ENCODE measurements around the gene CAMP.

Gene CAMP

DNA sequence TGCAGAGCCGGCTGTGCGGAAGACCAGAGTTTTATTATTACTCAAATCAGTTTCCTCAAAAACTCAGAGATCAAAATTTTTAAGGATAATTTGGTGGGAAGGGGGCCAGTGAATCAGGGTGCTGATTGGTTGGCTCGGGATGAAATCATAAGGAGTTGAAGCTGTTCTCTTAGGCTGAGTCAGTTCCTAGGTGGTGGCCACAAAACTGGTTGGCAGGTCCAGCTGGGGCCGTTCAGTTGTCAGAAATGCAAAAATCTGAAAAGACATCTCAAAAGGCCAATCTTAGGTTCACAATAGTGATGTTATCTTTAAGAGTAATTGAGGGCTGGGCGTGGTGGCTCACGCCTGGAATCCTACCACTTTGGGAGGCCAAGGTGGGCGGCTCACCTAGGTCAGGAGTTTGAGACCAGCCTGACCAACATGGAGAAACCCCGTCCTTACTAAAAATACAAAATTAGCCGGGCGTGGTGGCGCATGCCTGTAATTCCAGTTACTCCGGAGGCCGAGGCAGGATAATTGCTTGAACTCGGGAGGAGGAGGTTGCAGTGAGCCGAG lies 15.3 kb downstream of the CAMP start:
- Histone ChIP-seq H3K4me3 (no peak overlapping the region), H3K27ac (no peak overlapping the region)
- no peak for TF ChIP-seq CTCF (IDR thresholded peaks at IDR 0.05)
- DNase-seq (ENCODE audit: low spot score): no peak

DNA sequence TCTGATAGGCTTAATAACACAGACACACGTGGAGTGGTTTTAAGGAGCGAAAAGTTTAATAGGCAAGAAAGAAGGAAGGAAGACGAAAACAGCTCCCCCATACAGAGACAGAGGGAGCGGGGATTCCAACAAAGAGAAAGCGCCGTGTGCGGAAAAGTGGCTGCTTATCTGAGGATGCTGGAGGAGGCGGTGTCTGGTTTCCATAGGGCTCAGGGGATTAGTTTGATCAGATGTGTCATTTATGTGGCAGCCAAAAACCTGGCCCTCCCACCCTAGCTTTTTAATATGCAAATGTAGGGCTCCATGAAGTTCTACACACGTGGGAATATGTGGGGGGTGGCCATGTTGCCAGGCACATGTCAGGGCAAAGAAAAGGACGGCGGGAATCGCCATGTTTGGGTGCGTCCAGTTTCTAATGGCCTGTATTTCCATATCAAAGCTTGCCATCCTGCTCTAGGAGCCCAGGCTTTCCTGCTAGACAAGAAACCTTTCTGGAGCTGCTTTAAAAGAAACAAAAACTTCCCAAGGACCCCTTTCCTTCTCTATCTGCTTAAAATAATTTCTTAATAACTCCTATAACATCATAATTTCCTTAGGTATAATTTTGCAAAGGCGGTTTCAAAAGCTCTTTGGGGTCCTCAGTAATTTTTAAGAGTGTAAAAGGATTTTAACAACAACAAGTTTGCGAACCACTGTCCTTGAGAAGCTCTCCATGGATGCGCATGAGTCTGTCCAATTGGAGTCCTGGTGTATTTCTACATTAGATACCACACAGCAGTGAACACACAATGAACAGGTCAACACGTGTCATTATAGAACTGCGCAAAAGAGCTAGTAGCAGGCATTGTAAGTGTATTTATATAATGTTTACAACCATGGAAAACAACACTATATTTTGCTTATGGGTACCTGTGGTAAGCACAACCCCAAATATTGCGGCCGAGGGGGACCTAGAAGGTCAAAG lies 17.0 kb downstream of the CAMP start:
- H3K4me3 ChIP-seq: peak overlapping the region; percentile 83
- no peak for TF ChIP-seq CTCF (IDR thresholded peaks at IDR 0.05)
- H3K27ac ChIP-seq: peak overlapping the region; percentile 76 to 86
- no peak for DNase-seq (ENCODE audit: low spot score)

DNA sequence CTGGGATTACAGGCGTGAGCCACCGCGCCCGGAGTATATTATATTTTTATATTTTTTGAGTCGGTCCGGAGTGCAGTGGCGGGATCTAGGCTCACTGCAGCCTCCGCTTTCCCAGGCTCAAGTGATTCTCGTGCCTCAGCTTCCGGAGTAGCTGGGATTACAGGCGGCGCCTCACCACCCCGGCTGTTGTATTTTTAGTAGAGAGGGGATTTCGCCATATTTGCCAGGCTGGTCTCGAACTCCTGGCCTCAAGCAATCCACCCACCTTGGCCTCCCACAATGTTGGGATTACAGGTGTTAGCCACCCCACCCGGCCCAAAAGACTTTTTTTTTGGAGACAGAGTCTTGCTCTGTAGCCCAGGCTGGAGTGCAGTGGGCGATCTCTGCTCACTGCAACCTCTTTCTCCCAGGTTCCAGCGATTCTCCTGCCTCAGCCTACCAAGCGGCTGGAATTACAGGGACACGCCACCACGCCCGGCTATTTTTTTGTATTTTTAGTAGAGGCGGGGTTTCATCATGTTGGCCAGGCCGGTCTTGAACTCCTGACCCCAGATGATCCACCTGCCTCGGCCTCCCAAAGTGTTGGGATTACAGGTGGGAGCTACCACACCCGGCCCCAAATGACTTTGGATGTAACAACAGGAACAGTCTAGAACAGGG lies 18.6 kb downstream of the CAMP start:
- no peak for DNase-seq (ENCODE audit: low spot score)
- TF ChIP-seq CTCF (IDR thresholded peaks at IDR 0.05): no peak
- Histone ChIP-seq H3K4me3 (peak overlapping the region; percentile 83), H3K27ac (peak overlapping the region; percentile 76 to 86)

DNA sequence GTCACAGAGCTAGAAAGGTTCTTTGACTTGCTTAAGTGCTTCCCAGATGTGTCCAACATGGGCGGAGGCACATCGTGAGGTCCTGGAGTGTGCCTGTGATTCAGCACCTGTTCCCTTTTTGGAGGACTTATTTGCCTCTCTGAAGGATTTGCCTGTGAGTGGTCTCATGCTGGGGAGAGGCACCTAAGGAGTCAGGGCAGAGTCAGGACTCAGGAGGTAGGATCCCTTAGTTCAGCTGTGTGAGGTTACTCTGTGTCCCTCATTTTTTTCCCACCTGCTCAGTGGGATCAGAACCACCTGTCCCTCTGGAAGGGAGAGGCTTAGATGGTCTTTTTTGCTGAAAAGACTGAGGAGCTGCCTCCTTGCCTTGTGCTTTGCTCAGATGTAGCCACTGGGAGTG lies 20.6 kb downstream of the CAMP start:
- no peak for TF ChIP-seq CTCF (IDR thresholded peaks at IDR 0.05)
- no peak overlapping the region for H3K27ac ChIP-seq
- DNase-seq (ENCODE audit: low spot score): no peak

DNA sequence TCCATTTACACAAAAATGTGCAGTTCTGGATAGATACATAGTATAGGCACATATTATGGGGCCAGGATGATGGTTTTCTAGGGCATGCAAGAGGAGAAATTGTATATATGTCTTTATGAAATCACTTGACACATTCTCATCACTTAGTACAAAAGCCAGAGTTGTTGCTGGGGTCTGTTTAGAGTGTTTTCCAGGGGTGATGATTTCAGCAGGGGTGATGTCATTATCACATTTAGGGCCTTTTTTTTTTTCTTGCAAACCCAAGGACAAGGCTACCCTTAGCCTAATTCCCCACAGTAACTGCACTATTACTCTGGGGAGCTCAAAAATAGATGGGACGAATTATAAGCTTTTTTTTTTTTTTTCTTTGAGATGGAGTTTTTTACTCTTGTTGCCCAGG lies 21.2 kb downstream of the CAMP start:
- TF ChIP-seq CTCF (IDR thresholded peaks at IDR 0.05): no peak
- no peak overlapping the region for H3K4me3 ChIP-seq
- H3K27ac ChIP-seq: no peak overlapping the region
- no peak for DNase-seq (ENCODE audit: low spot score)

More for the DNA sequence above, 20.6 kb downstream of the CAMP start:
- H3K4me3 ChIP-seq: no peak overlapping the region

DNA sequence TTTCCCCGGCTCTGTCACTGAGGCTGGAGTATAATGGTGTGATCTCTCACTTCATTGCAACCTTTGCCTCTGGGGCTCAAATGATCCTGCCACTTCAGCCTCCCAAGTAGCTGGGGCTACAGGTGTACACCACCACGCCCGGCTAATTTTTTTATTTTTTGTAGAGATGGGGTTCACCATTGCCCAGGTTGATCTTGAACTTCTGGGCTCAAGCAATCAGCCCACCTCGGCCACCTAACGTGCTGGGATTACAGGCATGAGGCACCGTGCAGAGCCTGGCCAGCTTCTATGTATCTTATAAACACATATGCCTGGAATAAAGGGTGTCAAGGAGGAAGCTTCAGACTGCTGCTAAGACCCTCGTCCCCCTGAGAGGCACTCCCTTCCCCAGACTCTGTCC lies 21.8 kb downstream of the CAMP start:
- no peak for TF ChIP-seq CTCF (IDR thresholded peaks at IDR 0.05)
- no peak overlapping the region for H3K27ac ChIP-seq
- no peak overlapping the region for H3K4me3 ChIP-seq
- DNase-seq (ENCODE audit: low spot score): no peak

All from coronary artery (tissue), 2 donors.